A673 (cell line): Measurements from ENCODE around the gene WDR88. TPM values are rescaled to one million over a fixed set of nuclear protein-coding genes. Genes with fewer than 3 reads are reported as not detected.

Experiments
- BruUV-seq: library from RNA; stranded (reverse); fragments of 400-500 nt; replicated peaks from 2 replicates; lab custom pipeline; 2021; lab: Mats Ljungman, UMichigan
- CTCF ChIA-PET: fragments of 300-600 bp; sonication (Branson Sonifier 250); formaldehyde crosslinking; loops from one replicate; lab custom pipeline; 2022; ENCODE audit warnings: antibody characterized with exemption; lab: Charles Lee
- POLR2A ChIA-PET: fragments of 300-600 bp; sonication (Branson Sonifier 250); formaldehyde crosslinking; loops from one replicate; lab custom pipeline; 2022; ENCODE audit warnings: antibody characterized with exemption; ENCODE audit not compliant: low non-redundant PET; lab: Charles Lee
- DNase-seq: peaks from one replicate; pipeline ENCODE4 v3.0.0-alpha.2; 2015; ENCODE audit warnings: low spot score
- H3K27ac ChIP-seq: fragments of 200-600 bp; sonication (generic); 2 replicates; pipeline ENCODE4 v1.5.1; 2016; ENCODE audit warnings: mixed run types, low read depth, mild to moderate bottlenecking, mixed read lengths, antibody characterized with exemption, low read length; ENCODE audit not compliant: poor library complexity, severe bottlenecking
- H3K27me3 ChIP-seq: fragments of 200-600 bp; sonication (generic); replicated peaks from 2 replicates; pipeline ENCODE4 v1.6.1; 2017; ENCODE audit warnings: mixed run types, low read depth, mild to moderate bottlenecking, mixed read lengths, antibody characterized with exemption, low read length; ENCODE audit not compliant: insufficient read depth, poor library complexity
- H3K36me3 ChIP-seq: fragments of 200-600 bp; sonication (generic); 2 replicates; pipeline ENCODE4 v1.6.1; 2016; ENCODE audit warnings: mixed run types, mild to moderate bottlenecking, mixed read lengths, antibody characterized with exemption, low read length; ENCODE audit not compliant: insufficient read depth, poor library complexity, severe bottlenecking
- H3K4me1 ChIP-seq: fragments of 200-600 bp; sonication (generic); 2 replicates; pipeline ENCODE4 v1.6.1; 2017; ENCODE audit warnings: mixed run types, mild to moderate bottlenecking, mixed read lengths, antibody characterized with exemption, low read length; ENCODE audit not compliant: insufficient read depth, poor library complexity, severe bottlenecking
- H3K4me3 ChIP-seq: fragments of 200-600 bp; sonication (generic); 2 replicates; pipeline ENCODE4 v1.5.1; 2016; ENCODE audit warnings: low read depth, mixed run types, mild to moderate bottlenecking, mixed read lengths, low read length; ENCODE audit not compliant: poor library complexity, severe bottlenecking
- H3K9me3 ChIP-seq: fragments of 200-600 bp; sonication (generic); 2 replicates; pipeline ENCODE4 v1.6.1; 2016; ENCODE audit warnings: mixed run types, low read depth, mild to moderate bottlenecking, mixed read lengths, antibody characterized with exemption, low read length; ENCODE audit not compliant: poor library complexity, severe bottlenecking
- CTCF ChIP-seq: fragments of 300-800, 200-600 bp; sonication (generic); conservative IDR thresholded peaks from 2 replicates; pipeline ENCODE4 v1.5.1; 2017; ENCODE audit warnings: low read depth, mild to moderate bottlenecking, antibody characterized with exemption, low read length, moderate library complexity, mixed read lengths
- EZH2 ChIP-seq: fragments of 200-600 bp; sonication (generic); IDR thresholded peaks from 2 replicates; pipeline ENCODE4 v1.6.1; 2017; ENCODE audit warnings: borderline replicate concordance, low read depth, mild to moderate bottlenecking, mixed read lengths, antibody characterized with exemption, low read length; ENCODE audit not compliant: poor library complexity, severe bottlenecking
- intact Hi-C: fragments of 100-400 bp; cut with micrococcal nuclease; formaldehyde crosslinking; loops from one replicate; pipeline ENCODE4 v1.10.0; 2022; ENCODE audit not compliant: unreplicated experiment
- total RNA-seq: library from RNA; stranded (reverse); gene quantifications from 2 replicates; pipeline ENCODE4 v1.2.3, GENCODE V29; 2021

WDR88 gene
- total RNA-seq, 1 experiment from 2014 or later = not detected

DNA sequence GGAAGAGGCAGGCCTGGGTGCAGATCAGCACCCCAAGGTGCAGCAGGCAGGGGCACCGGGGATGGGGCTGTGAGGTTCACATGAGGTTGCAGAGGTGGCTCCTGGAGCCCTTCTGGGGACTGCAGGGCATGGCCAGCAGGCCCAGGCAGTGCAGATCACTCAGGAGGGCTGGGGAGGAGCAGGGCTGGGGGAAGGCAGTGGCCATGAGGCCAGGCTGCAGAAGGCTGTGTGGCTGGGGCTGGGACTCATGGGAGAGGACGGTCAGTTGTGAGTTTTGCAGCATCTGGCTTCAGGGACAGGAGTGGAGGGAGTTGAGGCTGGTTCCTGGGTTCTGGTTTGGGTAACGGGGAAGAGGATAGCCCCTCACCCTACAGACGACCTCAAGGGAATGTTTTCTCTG is 7.3 kb downstream of the WDR88 start:
- CTCF ChIA-PET = no interaction called here
- no peak overlapping the region for H3K4me3 ChIP-seq
- H3K4me1 ChIP-seq = no peaks in the 10 kb centered on the region
- DNase-seq = no peak
- BruUV-seq = no TSS peak
- H3K9me3 ChIP-seq = no peaks in the 10 kb centered on the region
- POLR2A ChIA-PET = no interaction called here
- TF ChIP-seq CTCF (no peak), EZH2 (no peak)
- intact Hi-C loops = no loop called here
- no peaks in the 10 kb centered on the region for H3K36me3 ChIP-seq
- H3K27ac ChIP-seq = no peak overlapping the region
- no peaks in the 10 kb centered on the region for H3K27me3 ChIP-seq

DNA sequence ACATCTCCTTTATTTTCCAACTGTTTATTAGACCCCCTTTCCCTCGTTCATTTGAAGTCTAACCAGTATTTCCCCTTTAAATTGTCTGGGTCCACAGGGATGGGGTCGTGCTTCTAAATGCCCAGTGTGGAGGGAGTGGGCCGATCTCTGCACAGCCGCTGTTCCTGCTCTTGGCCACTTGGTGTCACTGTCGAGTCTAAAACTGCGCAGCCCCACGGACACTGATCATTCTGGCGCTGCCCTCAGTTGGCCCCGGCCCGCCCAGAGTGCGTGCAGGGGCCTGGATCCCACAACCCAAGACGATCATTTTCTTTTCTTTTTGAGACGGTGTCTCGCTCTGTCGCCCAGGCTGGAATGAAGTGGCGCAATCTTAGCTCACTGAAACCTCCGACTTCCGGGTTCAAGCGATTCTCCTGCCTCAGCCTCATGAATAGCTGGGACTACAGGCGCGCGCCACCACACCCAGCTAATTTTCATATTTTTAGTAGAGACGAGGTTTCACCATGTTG is 12.0 kb downstream of the WDR88 start:
- Histone ChIP-seq H3K9me3 (no peaks in the 10 kb centered on the region), H3K27ac (no peak overlapping the region), H3K4me1 (no peaks in the 10 kb centered on the region), H3K27me3 (no peaks in the 10 kb centered on the region), H3K4me3 (no peak overlapping the region), H3K36me3 (no peaks in the 10 kb centered on the region)
- ChIA-PET POLR2A (interaction anchor here (0.6 kb wide), 1 partner anchor 350 kb away, joined by 6 read pairs; no protein-coding TSS in a partner anchor), CTCF (interaction anchor here (0.7 to 1.8 kb wide), 3 partner anchors 20 to 40 kb away, joined by 3 to 16 read pairs (median 3); no protein-coding TSS in a partner anchor)
- TF ChIP-seq EZH2 (no peak), CTCF (peak; percentile 95)
- DNase-seq = peak; percentile 68
- BruUV-seq = no TSS peak
- intact Hi-C loops = no loop called here

DNA sequence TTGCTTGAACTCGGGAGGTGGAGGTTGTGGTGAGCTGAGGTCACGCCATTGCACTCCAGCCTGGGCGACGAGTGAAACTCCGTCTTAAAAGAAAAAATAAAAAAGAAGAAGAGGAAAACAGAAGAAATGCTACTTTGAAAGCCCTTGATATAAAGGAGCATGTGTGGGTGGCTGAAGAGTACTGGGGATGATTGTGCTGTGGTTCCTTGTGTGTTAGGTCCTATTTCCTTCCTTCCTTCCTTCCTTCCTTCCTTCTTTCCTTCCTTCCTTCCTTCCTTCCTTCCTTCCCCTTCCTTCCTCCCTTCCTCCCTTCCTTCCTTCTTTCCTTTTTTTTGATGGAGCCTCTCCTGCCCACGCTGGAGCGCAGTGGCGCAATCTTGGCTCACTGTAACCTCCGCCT is 14.3 kb downstream of the WDR88 start:
- intact Hi-C loops = no loop called here

More for the DNA sequence above, 14.3 kb downstream of the WDR88 start:
- no peaks in the 10 kb centered on the region for H3K4me1 ChIP-seq
- no peak for DNase-seq
- H3K36me3 ChIP-seq = no peaks in the 10 kb centered on the region
- H3K4me3 ChIP-seq = no peak overlapping the region
- BruUV-seq = no TSS peak
- TF ChIP-seq EZH2 (no peak), CTCF (no peak)
- ChIA-PET CTCF (no interaction called here), POLR2A (interaction anchor here (0.7 kb wide), 1 partner anchor 33 kb away, joined by 3 read pairs; no protein-coding TSS in a partner anchor)
- H3K9me3 ChIP-seq = no peaks in the 10 kb centered on the region
- no peak overlapping the region for H3K27ac ChIP-seq
- no peaks in the 10 kb centered on the region for H3K27me3 ChIP-seq
